ENCODE data around the gene TRNP1. TPM values are rescaled to one million over a fixed set of nuclear protein-coding genes. Genes with fewer than 3 reads are reported as not detected.

The TRNP1 gene
- total and polyA plus RNA-seq, 3 donors from 2014 or later, result 4.3 to 7.7 (median 5.7) TPM

DNA sequence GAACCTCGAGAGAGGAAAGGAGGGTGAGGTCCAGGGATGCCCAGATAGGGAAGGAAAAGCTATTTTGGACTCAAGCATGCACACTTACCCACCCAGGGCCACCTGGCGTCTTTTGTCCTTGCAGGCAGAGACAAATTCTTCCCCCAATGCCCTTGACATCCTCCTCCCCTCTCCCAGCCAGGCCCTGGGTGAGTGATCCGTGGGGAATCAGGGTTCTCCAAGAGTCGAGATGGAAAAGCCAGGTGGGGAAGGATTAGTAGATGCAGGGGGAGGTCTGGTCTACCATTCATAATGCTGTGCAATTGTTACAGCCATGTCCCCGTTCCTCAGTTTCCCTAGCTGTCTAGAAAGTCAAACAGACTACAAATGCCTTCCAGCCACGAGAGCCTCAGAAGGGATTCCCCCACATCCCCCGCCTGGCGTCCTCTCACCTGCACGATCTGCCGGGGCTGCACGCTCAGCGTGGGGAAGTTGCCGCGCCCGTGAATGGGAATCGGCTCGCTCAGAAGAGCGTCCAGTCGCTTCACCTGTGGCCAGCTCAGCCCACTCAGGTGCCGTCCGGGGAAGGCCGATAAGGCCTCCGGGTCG lies 18.6 kb downstream of the TRNP1 start:
- no peak for TF ChIP-seq CTCF (IDR thresholded peaks at IDR 0.05)
- no peak for TF ChIP-seq POLR2A (IDR thresholded peaks at IDR 0.05)
- H3K9me3 ChIP-seq, result no peaks in the 10 kb centered on the region
- 11 to 20% methylated on average over 17 to 19 of the region's 24 CpGs for WGBS, 2 donors
- no peaks in the 10 kb centered on the region for H3K36me3 ChIP-seq (ENCODE audit: low read depth, missing control alignments)
- intact Hi-C loops (cut with DNase I; ENCODE audit: low total_unique reads), result no loop called here
- H3K4me1 ChIP-seq, result peaks cover 4% of the 10 kb centered on the region
- peak overlapping the region in 1 of 2 donors; percentile 59 for H3K27ac ChIP-seq
- H3K27me3 ChIP-seq, result no peaks in the 10 kb centered on the region
- no peak for DNase-seq
- H3K4me3 ChIP-seq, result peak overlapping the region; percentile 54 to 57

DNA sequence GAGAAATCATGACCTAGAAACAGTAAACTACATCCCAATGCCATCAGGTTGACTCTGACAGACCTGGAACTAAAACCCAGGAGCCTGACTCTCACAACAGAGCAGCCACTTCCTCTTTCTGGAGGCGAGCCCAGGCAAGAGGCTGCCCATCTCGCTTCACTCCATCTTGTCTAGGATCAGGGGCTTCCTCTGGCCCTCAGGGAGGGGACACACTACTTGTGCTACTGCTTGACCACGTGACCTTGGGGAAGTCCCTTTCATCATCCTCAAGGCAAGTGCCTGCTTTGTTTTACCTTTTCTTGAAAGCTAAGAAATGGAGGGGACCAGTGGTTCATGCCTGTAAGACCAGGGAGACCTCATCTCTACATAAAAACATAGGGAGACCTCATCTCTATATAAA lies 21.8 kb downstream of the TRNP1 start:
- intact Hi-C loops (cut with DNase I; ENCODE audit: low total_unique reads), result no loop called here
- no peak for DNase-seq
- H3K4me3 ChIP-seq, result no peak overlapping the region
- no peak overlapping the region for H3K27ac ChIP-seq
- H3K9me3 ChIP-seq, result no peaks in the 10 kb centered on the region
- H3K36me3 ChIP-seq (ENCODE audit: low read depth, missing control alignments), result no peaks in the 10 kb centered on the region
- TF ChIP-seq CTCF (IDR thresholded peaks at IDR 0.05), result no peak
- no peak for TF ChIP-seq POLR2A (IDR thresholded peaks at IDR 0.05)
- 68 to 78% methylated on average over 2 of the region's 3 CpGs for WGBS, 2 donors
- no peaks in the 10 kb centered on the region for H3K27me3 ChIP-seq
- H3K4me1 ChIP-seq, result peaks cover 4% of the 10 kb centered on the region

DNA sequence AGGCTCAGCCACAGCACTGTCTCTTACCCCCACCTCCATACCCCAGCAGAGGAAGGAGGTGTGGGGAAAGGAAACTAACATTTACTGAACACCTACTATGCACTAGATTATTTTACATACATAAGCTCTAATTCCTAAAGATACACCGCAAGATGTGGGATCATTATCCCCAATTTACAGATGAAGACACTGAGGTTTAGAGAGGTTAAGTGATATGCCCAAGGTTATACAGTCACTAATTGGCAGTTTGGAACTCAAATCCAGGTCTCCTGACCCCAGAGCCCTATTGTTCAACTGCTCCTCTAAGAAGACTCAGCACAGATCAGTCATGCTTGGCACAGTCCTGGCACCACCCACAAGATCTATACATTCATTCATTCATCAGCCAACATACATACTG lies 22.9 kb downstream of the TRNP1 start:
- no peaks in the 10 kb centered on the region for H3K27me3 ChIP-seq
- DNase-seq, result no peak
- H3K36me3 ChIP-seq (ENCODE audit: low read depth, missing control alignments), result no peaks in the 10 kb centered on the region
- TF ChIP-seq CTCF (IDR thresholded peaks at IDR 0.05) (no peak), POLR2A (IDR thresholded peaks at IDR 0.05) (no peak)
- H3K9me3 ChIP-seq, result no peaks in the 10 kb centered on the region
- H3K27ac ChIP-seq, result no peak overlapping the region
- H3K4me3 ChIP-seq, result no peak overlapping the region
- H3K4me1 ChIP-seq, result no peaks in the 10 kb centered on the region
- intact Hi-C loops (cut with DNase I; ENCODE audit: low total_unique reads), result no loop called here
- 100% methylated on average over 1 of the region's 1 CpG for WGBS, 2 donors

- H3K4me3 ChIP-seq, result no peak overlapping the region
- no peak overlapping the region for H3K27ac ChIP-seq
- H3K36me3 ChIP-seq (ENCODE audit: low read depth, missing control alignments), result no peaks in the 10 kb centered on the region
- intact Hi-C loops (cut with DNase I; ENCODE audit: low total_unique reads), result no loop called here
- WGBS, 2 donors, result 91 to 96% methylated on average over 4 of the region's 4 CpGs
- DNase-seq, result no peak
- no peak for TF ChIP-seq POLR2A (IDR thresholded peaks at IDR 0.05)
- TF ChIP-seq CTCF (IDR thresholded peaks at IDR 0.05), result no peak
- H3K27me3 ChIP-seq, result no peaks in the 10 kb centered on the region
- H3K4me1 ChIP-seq, result no peaks in the 10 kb centered on the region
- no peaks in the 10 kb centered on the region for H3K9me3 ChIP-seq
Observed at GRCh38 chr1:27017207-27017606, 23.7 kb downstream of the TRNP1 start.

DNA sequence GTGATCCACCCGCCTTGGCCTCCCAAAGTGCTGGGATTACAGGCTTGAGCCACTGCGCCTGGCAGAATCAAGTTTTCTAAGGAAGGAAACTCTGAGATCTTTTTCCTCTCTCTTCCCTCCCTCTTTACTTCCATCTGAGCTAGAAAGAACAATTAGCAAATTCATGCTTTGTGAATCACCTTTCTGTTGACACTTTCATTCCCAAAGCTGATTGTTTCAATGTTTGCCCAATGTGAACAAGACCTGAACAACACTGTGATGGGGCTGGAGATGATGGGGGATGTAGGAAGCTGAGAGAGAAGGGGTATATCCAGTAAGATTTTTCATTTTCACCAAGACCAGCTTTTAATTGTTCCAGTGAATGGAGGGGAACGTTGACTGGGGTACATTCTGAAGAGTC lies 24.8 kb downstream of the TRNP1 start:
- intact Hi-C loops (cut with DNase I; ENCODE audit: low total_unique reads), result no loop called here
- 85 to 93% methylated on average over 3 of the region's 3 CpGs for WGBS, 2 donors
- Histone ChIP-seq H3K9me3 (no peaks in the 10 kb centered on the region), H3K4me3 (no peak overlapping the region), H3K27ac (no peak overlapping the region), H3K4me1 (no peaks in the 10 kb centered on the region), H3K27me3 (no peaks in the 10 kb centered on the region), H3K36me3 (ENCODE audit: low read depth, missing control alignments) (no peaks in the 10 kb centered on the region)
- TF ChIP-seq POLR2A (IDR thresholded peaks at IDR 0.05) (no peak), CTCF (IDR thresholded peaks at IDR 0.05) (no peak)
- DNase-seq, result no peak

Data from testis (tissue), 3 donors.